B cell (primary cell): Measurements from ENCODE around the gene TRPM7. TPM values are rescaled to one million over a fixed set of nuclear protein-coding genes. Genes with fewer than 3 reads are reported as not detected.
"Not testable (repeated sequence)": the region's sequence is repeated elsewhere in the genome, so short reads cannot be mapped to it uniquely, and the experiment has no call there.

ENCODE experiments used
- ATAC-seq: fragments of 200-7000 bp; cut with Tn5 transposase; one replicate; pipeline ENCODE4 v1.10.0; 2021; ENCODE audit warnings: low read depth, mild to moderate bottlenecking, moderate number of reproducible peaks, moderate library complexity
- CTCF ChIA-PET: fragments of 350-600 bp; sonication (Branson Sonifier 250); formaldehyde crosslinking; loops from one replicate; lab custom pipeline; 2021; ENCODE audit warnings: antibody characterized with exemption, inconsistent platforms; lab: Charles Lee
- POLR2A ChIA-PET: fragments of 350-600 bp; sonication (Branson Sonifier 250); formaldehyde crosslinking; loops from one replicate; lab custom pipeline; 2021; ENCODE audit warnings: antibody characterized with exemption; lab: Charles Lee
- DNase-seq: peaks from one replicate; pipeline ENCODE4 v3.0.0; 2013
- H2AFZ ChIP-seq: 2 replicates; pipeline ENCODE4 v1.6.1; 2012; ENCODE audit warnings: mild to moderate bottlenecking, low read depth, low read length; ENCODE audit not compliant: insufficient read depth, poor library complexity, severe bottlenecking
- H3K27ac ChIP-seq, 2 donors: 1 replicate in 1 of 2; 2 replicates in 1 of 2; pipeline ENCODE4 v1.5.1; 2012 to 2013; ENCODE audit warnings: low read length in 2 of 2, mild to moderate bottlenecking in 2 of 2, moderate library complexity in 1 of 2
- H3K27me3 ChIP-seq, 4 experiments: fragments of 200-600 bp in 1 of 4; sonication (generic) in 1 of 4; replicated peaks in 1 of 4; 1 replicate in 2 of 4; 2 replicates in 2 of 4; pipeline versions ENCODE4 v1.6.1 to v1.7.0; 2013 to 2016; ENCODE audit warnings: low read length in 3 of 4, mild to moderate bottlenecking in 2 of 4, mixed read lengths in 1 of 4, moderate library complexity in 1 of 4; ENCODE audit not compliant: insufficient read depth in 4 of 4, control insufficient read depth in 3 of 4; ENCODE audit errors: control extremely low read depth in 1 of 4
- H3K36me3 ChIP-seq, 2 experiments: replicated peaks in 1 of 2; 1 replicate in 1 of 2; 2 replicates in 1 of 2; pipeline versions ENCODE4 v1.6.1 to v1.7.1; 2013; ENCODE audit warnings: low read length in 1 of 2; ENCODE audit not compliant: insufficient read depth in 2 of 2, control insufficient read depth in 1 of 2; ENCODE audit errors: control extremely low read depth in 1 of 2, extremely low read depth in 1 of 2
- H3K4me1 ChIP-seq, 2 donors: fragments of 200-600 bp in 1 of 2; sonication (generic) in 1 of 2; 1 replicate in 1 of 2; 2 replicates in 1 of 2; pipeline versions ENCODE4 v1.5.1 to v1.6.1; 2013 to 2017; ENCODE audit warnings: low read length in 2 of 2; ENCODE audit not compliant: control insufficient read depth in 2 of 2, insufficient read depth in 2 of 2
- H3K4me2 ChIP-seq: replicated peaks from 2 replicates; pipeline ENCODE3; 2012; ENCODE audit warnings: mild to moderate bottlenecking, low read depth, low read length; ENCODE audit not compliant: poor library complexity, severe bottlenecking
- H3K4me3 ChIP-seq, 5 experiments: fragments of 200-600 bp in 1 of 5; sonication (generic) in 1 of 5; 1 replicate in 3 of 5; 2 replicates in 2 of 5; pipeline versions ENCODE4 v1.5.1 to v1.7.0; 2011 to 2016; ENCODE audit warnings: low read length in 4 of 5, mild to moderate bottlenecking in 4 of 5, low read depth in 2 of 5, control low read depth in 1 of 5, moderate library complexity in 1 of 5; ENCODE audit not compliant: insufficient read depth in 1 of 5; ENCODE audit errors: control extremely low read depth in 1 of 5, extremely low read depth in 1 of 5
- H3K79me2 ChIP-seq: fragments of 200-600 bp; sonication (generic); one replicate; pipeline ENCODE4 v1.6.0; 2016; ENCODE audit warnings: low read length; ENCODE audit not compliant: control insufficient read depth, insufficient read depth
- H3K9ac ChIP-seq: fragments of 200-600 bp; sonication (generic); 2 replicates; pipeline ENCODE4 v1.6.1; 2017; ENCODE audit warnings: mild to moderate bottlenecking, low read length, moderate library complexity
- H3K9me3 ChIP-seq, 3 donors: one replicate each; pipeline versions ENCODE4 v1.6.1 to v1.7.1; 2013; ENCODE audit warnings: low read length in 2 of 3; ENCODE audit not compliant: control insufficient read depth in 2 of 3, insufficient read depth in 1 of 3; ENCODE audit errors: control extremely low read depth in 1 of 3
- H4K20me1 ChIP-seq: 2 replicates; pipeline ENCODE4 v1.6.0; 2012; ENCODE audit warnings: mild to moderate bottlenecking, low read length; ENCODE audit not compliant: insufficient read depth, control insufficient read depth, poor library complexity, severe bottlenecking
- H3K27ac Mint-ChIP-seq: one replicate; pipeline ENCODE4 v1.8.0; 2021; ENCODE audit warnings: mixed read lengths
- H3K27me3 Mint-ChIP-seq: one replicate; pipeline ENCODE4 v1.8.0; 2021; ENCODE audit warnings: mixed read lengths
- H3K4me1 Mint-ChIP-seq: one replicate; pipeline ENCODE4 v1.8.0; 2021; ENCODE audit warnings: mixed read lengths
- H3K4me3 Mint-ChIP-seq: one replicate; pipeline ENCODE4 v1.8.0; 2021; ENCODE audit warnings: mixed read lengths
- H3K9me3 Mint-ChIP-seq: one replicate; pipeline ENCODE4 v1.8.0; 2022; ENCODE audit warnings: mixed read lengths; ENCODE audit not compliant: insufficient read depth
- EZH2 ChIP-seq: IDR thresholded peaks from 2 replicates; pipeline ENCODE4 v1.6.1; 2012; ENCODE audit warnings: borderline replicate concordance, low read depth, mild to moderate bottlenecking, moderate library complexity, low read length; ENCODE audit not compliant: insufficient read depth, poor library complexity, severe bottlenecking
- WGBS: methylation state at CpG from one replicate; pipeline ENCODE4 v1.1.5; 2013; ENCODE audit warnings: missing lambda C conversion rate; ENCODE audit not compliant: insufficient coverage; 5-methylcytosine and 5-hydroxymethylcytosine counted together
- intact Hi-C: fragments of 100-400 bp; cut with micrococcal nuclease; formaldehyde crosslinking; loops from one replicate; pipeline ENCODE4 v1.10.0; 2022
- polyA plus RNA-seq: library from polyadenylated mRNA; depleted of rRNA; stranded (reverse); fragments of >200 nt; gene quantifications from 2 replicates; pipeline ENCODE4 v1.2.3, GENCODE V29; 2012
- total RNA-seq, 2 donors: library from RNA; stranded (reverse); fragments of 120-200 nt in 1 of 2; gene quantifications; 1 replicate in 1 of 2; 2 replicates in 1 of 2; pipeline versions ENCODE4 v1.2.3 to v1.2.4, GENCODE V29; 2013 to 2022

Gene TRPM7
- total and polyA plus RNA-seq, 2 donors (not counting 1 experiment from before 2014, with no cell fraction given), result 12.5 to 77.2 TPM

GRCh38 chr15:50576166-50576565 lies 110.4 kb downstream of the TRPM7 start:
- Mint-ChIP-seq H3K27me3 (no peaks in the 10 kb centered on the region), H3K4me3 (no peak overlapping the region), H3K4me1 (no peaks in the 10 kb centered on the region), H3K9me3 (no peaks in the 10 kb centered on the region), H3K27ac (no peak overlapping the region)
- no peaks in the 10 kb centered on the region for H3K27me3 ChIP-seq
- POLR2A ChIA-PET, result no interaction called here
- H2AFZ ChIP-seq, result no peak overlapping the region
- no peak overlapping the region for H3K4me2 ChIP-seq
- CTCF ChIA-PET, result no interaction called here
- DNase-seq (no peak), ATAC-seq (no peak)
- no peaks in the 10 kb centered on the region for H3K4me1 ChIP-seq
- no peak for TF ChIP-seq EZH2
- H3K27ac ChIP-seq, result no peak overlapping the region
- WGBS, result no CpG with 5 or more reads among the region's 1 CpG
- no peak overlapping the region for H3K9ac ChIP-seq
- H3K79me2 ChIP-seq, result no peaks in the 10 kb centered on the region
- H3K9me3 ChIP-seq, result no peaks in the 10 kb centered on the region
- H3K36me3 ChIP-seq, result peaks cover 9 to 49% of the 10 kb centered on the region in 2 experiments
- intact Hi-C loops, result loop anchor here (10.0 kb wide), 1 partner anchor 59 kb away; no protein-coding TSS in a partner anchor
- no peaks in the 10 kb centered on the region for H4K20me1 ChIP-seq
- no peak overlapping the region for H3K4me3 ChIP-seq

DNA sequence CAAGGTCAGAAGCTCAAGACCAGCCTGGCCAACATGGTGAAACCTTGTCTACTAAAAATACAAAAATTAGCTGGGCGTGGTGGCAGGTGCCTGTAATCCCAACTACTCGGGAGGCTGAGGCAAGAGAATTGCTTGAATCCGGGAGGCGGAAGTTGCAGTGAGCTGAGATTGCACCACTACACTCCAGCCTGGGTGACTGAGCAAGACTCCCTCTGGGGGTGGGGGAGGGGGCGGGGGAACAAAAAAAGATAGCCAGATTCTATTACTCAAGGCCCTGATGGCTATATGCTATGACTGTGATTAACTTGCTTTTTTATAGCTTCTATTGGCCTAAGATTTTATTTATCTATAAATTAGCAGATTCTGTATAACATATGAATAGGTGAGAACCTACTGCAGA lies 112.8 kb downstream of the TRPM7 start:
- CTCF ChIA-PET, result not testable (repeated sequence)

More for the DNA sequence above, 112.8 kb downstream of the TRPM7 start:
- H3K9me3 ChIP-seq, H3K27me3 ChIP-seq, H3K27me3 Mint-ChIP-seq, DNase-seq, H3K27ac Mint-ChIP-seq, H2AFZ ChIP-seq, H3K4me1 ChIP-seq, H3K4me2 ChIP-seq, H3K9me3 Mint-ChIP-seq, H3K4me3 Mint-ChIP-seq, H4K20me1 ChIP-seq, H3K27ac ChIP-seq, H3K4me1 Mint-ChIP-seq, H3K79me2 ChIP-seq, H3K9ac ChIP-seq, H3K4me3 ChIP-seq, ATAC-seq, POLR2A ChIA-PET: not testable (repeated sequence)
- peaks cover 14 to 57% of the 10 kb centered on the region in 2 experiments for H3K36me3 ChIP-seq
- intact Hi-C loops, result loop anchor here (10.0 kb wide), 1 partner anchor 61 kb away; no protein-coding TSS in a partner anchor
- no CpG with 5 or more reads among the region's 5 CpGs for WGBS
